Cerebellar cortex (tissue), 1 donor: ENCODE measurements around the gene ZNF574.

Source experiments
- DNase-seq: peaks from one replicate; pipeline ENCODE4 v3.0.0-alpha.2; 2015; ENCODE audit warnings: low spot score

Gene ZNF574

DNA sequence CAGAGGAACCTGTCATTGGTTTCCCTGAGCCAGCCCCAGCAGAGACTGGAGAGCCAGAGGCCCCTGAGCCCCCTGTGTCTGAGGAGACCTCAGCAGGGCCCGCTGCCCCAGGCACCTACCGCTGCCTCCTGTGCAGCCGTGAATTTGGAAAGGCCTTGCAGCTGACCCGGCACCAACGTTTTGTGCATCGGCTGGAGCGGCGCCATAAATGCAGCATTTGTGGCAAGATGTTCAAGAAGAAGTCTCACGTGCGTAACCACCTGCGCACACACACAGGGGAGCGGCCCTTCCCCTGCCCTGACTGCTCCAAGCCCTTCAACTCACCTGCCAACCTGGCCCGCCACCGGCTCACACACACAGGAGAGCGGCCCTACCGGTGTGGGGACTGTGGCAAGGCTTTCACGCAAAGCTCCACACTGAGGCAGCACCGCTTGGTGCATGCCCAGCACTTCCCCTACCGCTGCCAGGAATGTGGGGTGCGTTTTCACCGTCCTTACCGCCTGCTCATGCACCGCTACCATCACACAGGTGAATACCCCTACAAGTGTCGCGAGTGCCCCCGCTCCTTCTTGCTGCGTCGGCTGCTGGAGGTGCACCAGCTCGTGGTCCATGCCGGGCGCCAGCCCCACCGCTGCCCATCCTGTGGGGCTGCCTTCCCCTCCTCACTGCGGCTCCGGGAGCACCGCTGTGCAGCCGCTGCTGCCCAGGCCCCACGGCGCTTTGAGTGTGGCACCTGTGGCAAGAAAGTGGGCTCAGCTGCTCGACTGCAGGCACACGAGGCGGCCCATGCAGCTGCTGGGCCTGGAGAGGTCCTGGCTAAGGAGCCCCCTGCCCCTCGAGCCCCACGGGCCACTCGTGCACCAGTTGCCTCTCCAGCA, 4.2 kb downstream of the ZNF574 start:
- DNase-seq: no peak

- DNase-seq: no peak
Measured at GRCh38 chr19:42080764-42081375, 4.9 kb downstream of the ZNF574 start.

DNA sequence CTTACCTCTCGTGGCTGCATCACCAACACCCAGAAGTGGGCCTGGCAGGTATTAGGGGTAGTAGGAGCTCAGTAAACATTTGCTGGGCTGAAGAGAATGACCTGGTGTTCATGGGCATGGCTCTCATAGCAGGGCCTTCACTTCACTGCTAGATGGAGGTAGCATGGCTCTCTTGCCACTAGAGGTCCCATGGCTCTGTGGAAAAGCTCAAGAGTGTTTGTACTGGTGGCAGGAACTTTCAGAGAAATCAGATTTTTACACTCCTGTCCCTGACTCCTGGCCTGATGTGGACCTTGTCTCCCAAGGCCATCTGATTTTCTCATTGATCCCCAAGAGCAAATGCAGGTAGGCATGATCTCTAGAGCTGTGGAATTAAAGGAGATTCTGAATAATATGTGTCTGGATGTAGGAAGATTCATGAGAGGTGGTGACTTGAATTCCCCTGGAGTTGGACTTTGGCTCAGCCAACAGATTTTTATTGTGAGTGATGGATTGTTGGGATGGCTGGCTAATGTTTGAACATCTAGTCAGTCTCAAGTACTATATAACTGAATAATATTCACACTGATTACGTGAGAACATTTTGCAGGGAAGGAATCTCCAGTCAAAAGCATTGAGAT, 5.7 kb downstream of the ZNF574 start:
- DNase-seq: peak; percentile 74

- no peak for DNase-seq
Measured at GRCh38 chr19:42083537-42083936, 7.6 kb downstream of the ZNF574 start.

GRCh38 chr19:42086188-42086736, 10.3 kb downstream of the ZNF574 start:
- no peak for DNase-seq

DNA sequence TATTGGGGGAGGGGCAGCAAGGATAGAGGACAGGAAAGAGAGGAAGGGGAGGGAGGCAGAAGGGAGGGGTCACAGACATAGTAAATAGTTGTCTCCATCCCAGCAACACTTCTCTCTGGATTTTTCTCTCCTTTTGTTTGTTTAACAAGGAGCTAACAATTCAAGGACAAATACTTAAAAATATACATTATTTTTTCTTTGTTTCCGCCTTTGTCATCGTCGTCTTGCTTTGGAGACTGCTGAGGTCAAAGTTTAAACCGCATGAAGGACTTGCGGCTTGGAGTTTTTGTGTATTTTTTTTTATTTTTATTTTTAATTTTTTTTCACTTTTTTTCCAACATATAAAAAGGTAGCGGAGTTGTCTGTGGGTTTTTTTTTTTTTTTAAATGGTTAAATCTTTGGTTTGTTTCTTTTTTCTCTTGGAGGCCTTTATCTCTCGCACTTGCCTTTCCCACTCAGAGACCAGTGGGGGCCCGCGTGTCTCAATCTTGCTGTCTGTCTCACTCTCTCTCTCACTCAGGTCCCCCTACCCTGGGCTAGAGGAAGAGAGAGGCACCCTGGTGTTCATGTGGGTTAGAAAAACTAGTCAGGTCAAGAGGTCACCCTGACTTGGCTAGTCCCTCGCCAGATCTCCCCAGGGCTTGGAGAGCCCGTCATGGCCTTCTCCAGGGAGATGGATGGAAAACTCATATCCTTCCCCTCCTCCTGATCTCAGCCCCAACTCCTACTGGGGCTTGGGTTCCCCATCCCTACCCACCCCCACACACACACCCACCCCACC, 11.0 kb downstream of the ZNF574 start:
- no peak for DNase-seq

- DNase-seq: no peak
Measured at GRCh38 chr19:42088471-42089190, 12.7 kb downstream of the ZNF574 start.

DNA sequence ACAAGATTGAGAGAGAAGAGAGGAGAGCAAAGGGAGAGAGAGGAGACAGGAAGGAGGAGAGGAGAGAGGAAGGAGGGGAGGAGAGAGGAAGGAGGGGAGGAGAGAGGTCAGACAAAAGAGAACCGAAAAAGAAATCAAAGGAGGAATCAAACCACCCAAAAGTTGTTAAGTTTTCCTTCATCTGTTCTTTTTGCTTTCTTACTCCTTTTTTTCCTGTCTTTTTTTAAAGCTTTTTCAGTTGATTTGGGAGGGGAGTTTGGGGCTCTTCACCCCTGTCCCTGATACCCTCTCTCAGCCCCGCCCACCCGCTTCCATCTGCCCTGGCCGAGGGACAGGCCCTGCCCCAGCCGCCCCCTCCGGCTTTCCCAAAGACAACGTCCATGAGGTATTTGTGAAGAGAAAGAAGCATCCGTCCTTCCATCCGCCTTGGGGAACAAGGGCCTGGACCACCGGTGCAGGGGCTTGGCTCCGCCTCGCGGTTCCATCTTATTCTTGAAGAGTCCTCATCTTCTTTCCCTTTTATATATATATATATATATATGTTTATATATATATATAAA, 13.3 kb downstream of the ZNF574 start:
- no peak for DNase-seq

GRCh38 chr19:42089772-42090171, 13.8 kb downstream of the ZNF574 start:
- no peak for DNase-seq

DNA sequence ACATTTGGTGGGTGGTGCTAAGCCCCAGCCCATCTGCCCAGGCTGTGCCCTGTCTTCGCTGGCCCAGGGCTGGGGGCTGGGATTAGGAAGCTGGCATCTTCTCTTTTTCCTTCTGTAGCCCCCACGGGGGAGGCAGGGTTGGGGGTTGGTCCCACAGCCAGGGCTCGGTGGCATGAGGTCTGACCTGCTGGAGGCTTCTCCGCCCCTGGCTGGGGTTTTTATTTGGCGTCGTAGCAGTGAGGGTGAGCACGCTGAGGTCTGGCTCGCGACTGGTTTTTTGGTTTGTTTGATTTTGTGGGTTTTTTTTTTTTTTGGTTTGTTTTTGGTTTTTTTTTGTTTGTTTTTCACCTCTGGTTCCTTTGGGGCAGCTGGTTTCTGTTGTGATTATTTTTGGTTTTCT, 14.7 kb downstream of the ZNF574 start:
- DNase-seq: no peak

DNA sequence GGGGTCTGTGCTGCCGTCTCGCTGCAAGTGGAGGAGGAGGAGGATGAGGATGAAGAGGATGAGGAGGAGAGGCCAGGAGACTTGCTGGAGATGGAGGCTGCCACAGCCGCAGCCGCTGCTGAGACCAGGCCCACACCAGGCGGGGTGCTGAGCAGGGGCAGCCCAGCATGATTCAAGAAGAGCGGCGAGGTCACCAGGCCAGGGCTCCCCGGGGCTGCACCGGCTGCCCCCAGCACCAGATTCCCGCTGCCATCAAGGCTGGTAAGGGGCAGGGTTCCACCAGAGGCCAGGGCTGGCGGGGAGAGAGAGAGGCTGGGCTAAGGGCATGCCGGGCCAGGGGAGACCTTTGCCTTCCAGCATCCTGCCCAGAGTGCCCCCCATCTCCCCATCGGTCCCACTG, 15.3 kb downstream of the ZNF574 start:
- DNase-seq: no peak

DNA sequence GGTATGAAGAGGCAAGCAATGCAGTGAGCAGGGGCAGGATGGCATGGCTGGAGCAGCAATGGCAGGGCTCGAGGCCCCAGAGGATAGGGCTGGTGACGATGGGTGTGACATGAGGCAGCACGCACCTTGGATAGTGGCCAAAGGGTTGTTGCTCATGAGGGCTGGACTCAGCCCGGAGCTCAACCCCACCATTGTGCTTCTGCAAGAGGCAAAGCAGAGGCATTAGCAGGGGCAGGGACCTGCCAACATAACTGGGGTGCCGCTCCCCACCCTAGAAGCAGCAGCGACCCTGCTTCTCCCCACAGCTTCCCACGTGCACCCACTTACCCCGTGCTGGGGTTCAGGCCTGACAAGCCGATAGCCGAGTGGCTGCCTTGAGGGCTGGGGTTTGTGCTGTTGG, 15.8 kb downstream of the ZNF574 start:
- no peak for DNase-seq

GRCh38 chr19:42092350-42092749, 16.4 kb downstream of the ZNF574 start:
- DNase-seq: peak; percentile 43

DNA sequence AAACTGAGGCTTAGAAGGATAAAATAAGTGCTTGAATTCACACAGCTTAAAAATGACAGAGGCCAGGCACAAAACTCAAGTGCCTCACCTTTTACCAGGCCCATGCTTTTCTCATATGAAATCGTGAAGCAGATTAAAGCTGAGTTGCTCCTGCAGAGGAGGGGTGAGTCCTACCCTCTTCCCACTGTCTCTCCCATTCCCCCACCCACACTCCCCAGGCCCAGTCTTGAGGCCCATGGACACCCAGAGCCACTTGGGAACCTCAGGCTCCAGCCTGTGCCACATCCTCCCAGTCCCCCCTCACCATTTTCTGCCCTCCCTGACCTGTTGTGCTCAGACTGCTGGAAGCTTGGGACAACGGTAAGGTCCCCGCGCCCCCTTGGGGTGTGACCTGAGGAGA, 17.5 kb downstream of the ZNF574 start:
- no peak for DNase-seq

DNA sequence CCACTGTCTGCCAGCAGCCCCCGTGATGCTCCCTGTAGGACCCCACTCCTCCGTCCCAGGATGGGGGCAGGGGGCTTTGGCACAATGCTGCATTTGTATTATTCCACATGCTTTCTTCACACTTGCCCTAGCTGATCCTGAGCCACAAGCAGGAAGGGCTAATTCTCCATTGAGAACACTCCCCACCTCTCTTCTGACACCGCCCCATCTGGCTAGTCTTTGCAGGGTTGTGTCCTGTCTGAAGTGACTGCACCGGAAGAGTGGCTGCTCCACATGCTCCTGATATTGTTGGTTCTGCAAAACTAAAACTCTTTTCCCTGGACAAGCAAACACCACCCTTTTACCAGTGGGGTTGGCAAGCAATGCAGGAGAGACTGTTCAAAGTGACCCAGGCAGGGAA, 18.0 kb downstream of the ZNF574 start:
- no peak for DNase-seq

DNA sequence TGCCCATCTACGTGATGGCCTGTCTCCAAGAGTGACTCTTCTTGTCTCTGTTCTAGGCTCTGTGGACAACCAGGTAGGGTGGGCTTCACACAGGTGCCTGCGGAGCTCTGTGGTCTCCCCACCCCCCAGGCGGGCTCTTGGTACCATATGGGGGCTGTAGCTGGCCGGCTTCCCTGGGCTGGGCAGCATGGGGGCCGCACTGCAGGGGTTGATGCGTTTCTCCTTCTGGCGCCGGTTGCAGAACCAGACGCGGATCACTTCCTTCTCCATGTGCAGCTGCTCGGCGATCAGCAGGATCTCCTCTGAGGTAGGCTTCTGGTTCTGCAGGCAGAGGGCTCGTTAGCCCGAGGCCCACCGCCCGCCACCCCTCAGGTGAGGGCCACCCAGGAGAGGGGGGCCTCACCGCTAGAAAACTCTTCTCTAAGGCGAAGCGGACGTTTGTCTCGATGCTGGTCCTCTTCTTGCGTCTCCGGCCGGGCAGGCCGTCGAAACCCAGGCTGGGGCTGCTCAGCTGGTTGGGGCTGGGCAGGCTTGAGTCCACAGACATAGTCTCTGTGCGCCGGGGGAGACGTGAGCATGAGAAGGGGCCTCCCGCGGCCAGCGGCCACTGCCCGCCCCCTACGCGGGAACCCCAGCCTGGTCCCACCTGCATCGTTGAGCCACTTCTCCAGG, 19.3 kb downstream of the ZNF574 start:
- no peak for DNase-seq

DNA sequence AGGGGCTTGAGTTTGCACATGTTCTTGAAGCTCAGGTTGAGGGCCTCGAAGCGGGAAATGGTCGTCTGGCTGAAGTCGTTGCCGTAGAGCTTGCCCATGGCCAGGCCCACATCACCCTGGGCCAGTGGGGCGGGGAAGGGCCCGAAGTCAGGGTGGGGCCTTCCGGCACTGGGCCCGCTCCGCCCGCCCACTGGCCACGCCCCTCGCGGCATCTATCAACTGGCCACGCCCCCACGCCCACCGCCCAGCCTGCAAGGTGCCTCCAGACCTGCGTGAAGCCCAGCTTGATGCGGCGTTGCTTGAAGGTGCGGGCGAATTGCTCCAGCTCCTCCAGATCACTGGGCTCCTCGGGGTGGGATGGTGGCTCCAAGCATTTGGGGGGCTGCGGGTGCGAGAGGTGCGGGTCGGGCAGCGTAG, 19.9 kb downstream of the ZNF574 start:
- no peak for DNase-seq

- DNase-seq: no peak
Measured at GRCh38 chr19:42096255-42096837, 20.4 kb downstream of the ZNF574 start.

- no peak for DNase-seq
Measured at GRCh38 chr19:42097461-42097860, 21.5 kb downstream of the ZNF574 start.

DNA sequence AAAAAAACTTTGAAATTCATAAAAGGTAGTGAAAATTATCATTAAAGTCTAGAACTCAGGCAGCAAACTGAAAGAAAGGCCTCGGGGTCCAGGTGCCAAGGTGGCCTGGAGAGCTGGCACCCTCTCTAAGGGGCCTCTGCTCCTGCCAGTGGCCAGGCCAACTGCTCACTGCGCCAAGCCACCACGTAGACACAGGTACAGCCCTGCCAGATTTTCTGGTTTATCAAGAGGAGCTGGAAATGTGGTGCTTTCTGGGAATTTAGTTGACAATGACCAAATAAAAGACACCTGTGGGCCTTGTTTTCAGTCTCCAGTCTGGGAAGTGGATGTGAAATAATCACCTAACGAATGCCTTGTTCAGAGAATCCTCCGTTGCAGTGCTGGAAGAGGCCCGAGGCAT, 22.8 kb downstream of the ZNF574 start:
- peak; percentile 68 for DNase-seq
